HCT116 (cell line): ENCODE data around the gene ZNF853.

ENCODE experiments used
- CTCF ChIP-seq, 3 experiments: fragments of 200-600 bp in 1 of 3; sonication (generic) in 1 of 3; IDR thresholded peaks in 2 of 3; conservative IDR thresholded peaks in 1 of 3; 2 replicates each; pipeline ENCODE4 v1.5.1; 2012 to 2017; ENCODE audit warnings: low read depth in 2 of 3, low read length in 2 of 3, antibody characterized with exemption in 1 of 3, borderline replicate concordance in 1 of 3, control low read depth in 1 of 3, mild to moderate bottlenecking in 1 of 3, mixed read lengths in 1 of 3, mixed run types in 1 of 3, moderate library complexity in 1 of 3; ENCODE audit not compliant: insufficient read depth in 1 of 3
- EZH2 ChIP-seq: fragments of 200-600 bp; sonication (generic); IDR thresholded peaks from 2 replicates; pipeline ENCODE4 v1.6.1; 2017; ENCODE audit warnings: antibody characterized with exemption, mixed run types
- EZH2phosphoT487 ChIP-seq: fragments of 200-600 bp; IDR thresholded peaks from 2 replicates; pipeline ENCODE4 v1.6.1; 2018; ENCODE audit warnings: antibody characterized with exemption, borderline replicate concordance
- MAX ChIP-seq: IDR thresholded peaks from 2 replicates; pipeline ENCODE4 v1.6.1; 2012
- POLR2A ChIP-seq: IDR thresholded peaks from 2 replicates; pipeline ENCODE4 v1.7.0; 2011; ENCODE audit warnings: borderline replicate concordance; ENCODE audit not compliant: insufficient read depth, insufficient read length; ENCODE audit errors: extremely low read depth
- POLR2AphosphoS5 ChIP-seq: IDR thresholded peaks from 2 replicates; pipeline ENCODE4 v1.6.1; 2011; ENCODE audit warnings: mild to moderate bottlenecking, low read depth, low read length, moderate library complexity
- RAD21 ChIP-seq: IDR thresholded peaks from 2 replicates; pipeline ENCODE4 v1.6.1; 2012; ENCODE audit warnings: low read depth, mild to moderate bottlenecking
- SIN3A ChIP-seq: IDR thresholded peaks from 2 replicates; pipeline ENCODE4 v1.6.1; 2012; ENCODE audit warnings: low read depth
- SP1 ChIP-seq: IDR thresholded peaks from 2 replicates; pipeline ENCODE4 v1.6.1; 2012; ENCODE audit warnings: low read depth
- ZBTB33 ChIP-seq: IDR thresholded peaks from 2 replicates; pipeline ENCODE4 v1.6.1; 2011; ENCODE audit warnings: mild to moderate bottlenecking, low read length, moderate library complexity; ENCODE audit not compliant: insufficient replicate concordance; ENCODE audit errors: extremely low read depth
- ZNF274 ChIP-seq: fragments of 200-500 bp; sonication (Bioruptor generic); IDR thresholded peaks from 2 replicates; pipeline ENCODE4 v1.6.1; 2014; ENCODE audit warnings: mild to moderate bottlenecking, low read depth, low read length, inconsistent platforms

- TF ChIP-seq CTCF (IDR thresholded peaks at IDR 0.05 in 2 of 3, conservative IDR thresholded peaks at IDR 0.05 in 1 of 3; ENCODE audit: borderline replicate concordance in 1 of 3, insufficient read depth in 1 of 3, low read depth in 2 of 3, low read length in 2 of 3): no peak
- no peak for TF ChIP-seq POLR2A
- no peak for TF ChIP-seq ZNF274
- no peak for TF ChIP-seq POLR2AphosphoS5
- TF ChIP-seq ZBTB33: no peak
- no peak for TF ChIP-seq SIN3A
- no peak for TF ChIP-seq MAX
- no peak for TF ChIP-seq EZH2phosphoT487
- no peak for TF ChIP-seq SP1
- TF ChIP-seq EZH2: no peak
- TF ChIP-seq RAD21: no peak
Observed at GRCh38 chr7:6646465-6646864, 31.1 kb downstream of the ZNF853 start.
